Neuronal stem cell (in vitro differentiated cells): ENCODE results near the gene MRGPRG.

Source experiments
- DNase-seq: peaks from one replicate; pipeline ENCODE4 v3.0.0-alpha.2; 2013; ENCODE audit warnings: low spot score
- H2AFZ ChIP-seq: one replicate; pipeline ENCODE4 v1.6.1; 2013; ENCODE audit warnings: mild to moderate bottlenecking, low read length, inconsistent platforms
- H2AK5ac ChIP-seq: 2 replicates; pipeline ENCODE4 v1.6.1; 2013; ENCODE audit warnings: low read depth, mild to moderate bottlenecking, inconsistent platforms, low read length, moderate library complexity, mixed read lengths
- H2BK120ac ChIP-seq: 2 replicates; pipeline ENCODE4 v1.6.1; 2013; ENCODE audit warnings: low read depth, mild to moderate bottlenecking, inconsistent platforms, low read length, moderate library complexity, mixed read lengths
- H2BK12ac ChIP-seq: one replicate; pipeline ENCODE4 v1.6.1; 2013; ENCODE audit warnings: low read length, inconsistent platforms
- H2BK15ac ChIP-seq: 2 replicates; pipeline ENCODE4 v1.6.1; 2013; ENCODE audit warnings: mild to moderate bottlenecking, low read length, inconsistent platforms, mixed read lengths
- H2BK5ac ChIP-seq: one replicate; pipeline ENCODE4 v1.6.1; 2013; ENCODE audit warnings: inconsistent platforms, mild to moderate bottlenecking, low read length, moderate library complexity
- H3K14ac ChIP-seq: one replicate; pipeline ENCODE4 v1.6.1; 2013; ENCODE audit warnings: low read length, inconsistent platforms
- H3K18ac ChIP-seq: 2 replicates; pipeline ENCODE4 v1.6.1; 2013; ENCODE audit warnings: low read length, inconsistent platforms
- H3K23ac ChIP-seq: 2 replicates; pipeline ENCODE4 v1.6.1; 2013; ENCODE audit warnings: low read depth, mild to moderate bottlenecking, mixed read lengths, low read length, inconsistent platforms; ENCODE audit not compliant: poor library complexity
- H3K27ac ChIP-seq: replicated peaks from 3 replicates; pipeline ENCODE4 v1.5.1; 2013; ENCODE audit warnings: low read length, inconsistent platforms
- H3K27me3 ChIP-seq, 3 experiments: 2 replicates each; pipeline ENCODE4 v1.6.1; 2013; ENCODE audit warnings: low read length in 3 of 3, mild to moderate bottlenecking in 2 of 3, inconsistent platforms in 1 of 3, low read depth in 1 of 3, mixed read lengths in 1 of 3, moderate library complexity in 1 of 3; ENCODE audit not compliant: control insufficient read depth in 3 of 3, insufficient read depth in 3 of 3
- H3K36me3 ChIP-seq, 2 donors: replicated peaks in 1 of 2; 2 replicates each; pipeline ENCODE4 v1.6.1; 2013; ENCODE audit warnings: low read length in 2 of 2; ENCODE audit not compliant: control insufficient read depth in 2 of 2, insufficient read depth in 2 of 2
- H3K4ac ChIP-seq: 2 replicates; pipeline ENCODE4 v1.6.1; 2013; ENCODE audit warnings: inconsistent platforms, mild to moderate bottlenecking, low read length, moderate library complexity
- H3K4me1 ChIP-seq, 2 donors: 1 replicate in 1 of 2; 2 replicates in 1 of 2; pipeline ENCODE4 v1.6.1; 2013; ENCODE audit warnings: low read length in 2 of 2, low read depth in 1 of 2; ENCODE audit not compliant: control insufficient read depth in 2 of 2, insufficient read depth in 1 of 2
- H3K4me2 ChIP-seq: one replicate; pipeline ENCODE4 v1.6.1; 2013; ENCODE audit warnings: mild to moderate bottlenecking, low read length, inconsistent platforms; ENCODE audit not compliant: insufficient read depth, poor library complexity, severe bottlenecking
- H3K4me3 ChIP-seq, 2 donors: 2 replicates each; pipeline ENCODE4 v1.5.1; 2013; ENCODE audit warnings: low read length in 2 of 2, mild to moderate bottlenecking in 2 of 2, inconsistent platforms in 1 of 2, moderate library complexity in 1 of 2
- H3K79me1 ChIP-seq: one replicate; pipeline ENCODE4 v1.6.1; 2013; ENCODE audit warnings: low read depth, mild to moderate bottlenecking, inconsistent platforms, low read length, moderate library complexity
- H3K9ac ChIP-seq: one replicate; pipeline ENCODE4 v1.6.1; 2013; ENCODE audit warnings: mild to moderate bottlenecking, low read depth, low read length, inconsistent platforms; ENCODE audit not compliant: poor library complexity
- H3K9me3 ChIP-seq, 2 donors: replicated peaks in 1 of 2; 2 replicates each; pipeline versions ENCODE3 to v1.6.1; 2013; ENCODE audit warnings: low read length in 2 of 2, mild to moderate bottlenecking in 2 of 2, inconsistent platforms in 1 of 2, low read depth in 1 of 2, mixed read lengths in 1 of 2, moderate library complexity in 1 of 2; ENCODE audit not compliant: control insufficient read depth in 2 of 2, insufficient read depth in 1 of 2
- H4K8ac ChIP-seq: one replicate; pipeline ENCODE4 v1.6.1; 2013; ENCODE audit warnings: low read depth, mild to moderate bottlenecking, inconsistent platforms, low read length, moderate library complexity
- H4K91ac ChIP-seq: one replicate; pipeline ENCODE4 v1.6.1; 2013; ENCODE audit warnings: low read length, low read depth, mild to moderate bottlenecking, inconsistent platforms; ENCODE audit not compliant: poor library complexity
- WGBS, 2 donors: extraction: QIAGEN DNeasy Blood & Tissue Kit; methylation state at CpG; one replicate each; pipeline ENCODE4 v1.1.7; 2013; ENCODE audit warnings: missing lambda C conversion rate in 2 of 2, mixed read lengths in 1 of 2; ENCODE audit not compliant: insufficient read length in 2 of 2, insufficient replicate concordance in 1 of 2; ENCODE audit errors: extremely low coverage in 2 of 2; 5-methylcytosine and 5-hydroxymethylcytosine counted together

Gene MRGPRG

DNA sequence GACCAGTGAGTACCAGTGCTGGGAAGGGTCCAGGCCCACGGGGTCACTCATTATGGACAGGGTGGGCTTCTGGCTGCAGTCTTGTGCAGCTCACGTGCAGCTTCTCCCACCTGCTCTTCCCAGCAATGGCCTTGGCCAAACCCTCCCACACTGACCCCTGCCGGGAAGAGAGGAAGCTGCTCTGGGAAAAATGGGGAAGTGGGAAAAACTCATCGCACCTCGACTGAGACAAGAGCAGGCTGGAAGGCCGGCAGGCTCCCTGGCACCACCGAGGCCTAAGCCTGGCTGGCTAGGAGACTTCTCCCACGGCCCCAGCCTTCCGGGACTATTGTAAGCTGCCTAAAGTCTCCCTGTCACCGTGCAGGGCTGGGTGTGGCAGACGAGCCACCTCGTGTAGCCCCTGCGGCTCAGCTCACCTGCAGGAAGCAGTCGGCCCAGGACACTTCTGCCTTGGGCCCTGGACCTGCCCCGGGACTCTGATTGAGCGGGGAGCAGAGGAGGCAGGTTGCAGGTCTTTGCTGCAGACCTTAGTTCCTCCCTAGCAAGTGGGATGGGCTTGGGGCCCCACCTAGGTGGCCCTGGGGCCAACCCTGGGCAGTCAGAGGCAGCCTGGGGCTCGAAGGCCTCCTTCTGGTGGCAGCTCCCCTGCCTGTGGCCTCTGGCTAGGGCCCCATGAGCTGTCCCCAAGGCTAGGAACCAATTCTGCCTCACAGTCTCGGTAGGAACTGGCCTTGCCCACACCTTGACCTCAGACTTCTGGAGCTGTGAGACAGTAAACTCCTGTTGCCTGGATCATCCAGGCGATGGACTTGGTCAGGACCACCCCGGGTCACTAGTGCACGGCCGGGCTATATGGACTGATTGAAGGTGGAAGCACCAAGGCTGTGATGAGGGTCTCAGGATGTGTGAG is 23.1 kb downstream of the MRGPRG start:
- no peak for DNase-seq
- Histone ChIP-seq H2AFZ (peak overlapping the region; percentile 1), H3K18ac (no peak overlapping the region), H3K4me3 (no peak overlapping the region), H3K27me3 (peaks cover 0 to 47% (median 0%) of the 10 kb centered on the region in 3 experiments), H2BK15ac (no peak overlapping the region), H4K91ac (no peak overlapping the region), H3K14ac (no peak overlapping the region), H3K23ac (peak overlapping the region; percentile 17), H2BK12ac (no peak overlapping the region), H3K79me1 (no peaks in the 10 kb centered on the region), H3K4ac (no peak overlapping the region), H3K36me3 (no peaks in the 10 kb centered on the region), H2BK5ac (no peak overlapping the region), H3K27ac (no peak overlapping the region), H3K4me2 (no peak overlapping the region), H2AK5ac (peak overlapping the region; percentile 54), H4K8ac (no peak overlapping the region), H3K4me1 (peaks cover 0 to 4% of the 10 kb centered on the region in 2 donors), H2BK120ac (no peak overlapping the region), H3K9me3 (peaks cover 0 to 4% of the 10 kb centered on the region in 2 donors), H3K9ac (peak overlapping the region; percentile 54)
- no CpG with 5 or more reads among the region's 22 CpGs for WGBS, 2 donors

DNA sequence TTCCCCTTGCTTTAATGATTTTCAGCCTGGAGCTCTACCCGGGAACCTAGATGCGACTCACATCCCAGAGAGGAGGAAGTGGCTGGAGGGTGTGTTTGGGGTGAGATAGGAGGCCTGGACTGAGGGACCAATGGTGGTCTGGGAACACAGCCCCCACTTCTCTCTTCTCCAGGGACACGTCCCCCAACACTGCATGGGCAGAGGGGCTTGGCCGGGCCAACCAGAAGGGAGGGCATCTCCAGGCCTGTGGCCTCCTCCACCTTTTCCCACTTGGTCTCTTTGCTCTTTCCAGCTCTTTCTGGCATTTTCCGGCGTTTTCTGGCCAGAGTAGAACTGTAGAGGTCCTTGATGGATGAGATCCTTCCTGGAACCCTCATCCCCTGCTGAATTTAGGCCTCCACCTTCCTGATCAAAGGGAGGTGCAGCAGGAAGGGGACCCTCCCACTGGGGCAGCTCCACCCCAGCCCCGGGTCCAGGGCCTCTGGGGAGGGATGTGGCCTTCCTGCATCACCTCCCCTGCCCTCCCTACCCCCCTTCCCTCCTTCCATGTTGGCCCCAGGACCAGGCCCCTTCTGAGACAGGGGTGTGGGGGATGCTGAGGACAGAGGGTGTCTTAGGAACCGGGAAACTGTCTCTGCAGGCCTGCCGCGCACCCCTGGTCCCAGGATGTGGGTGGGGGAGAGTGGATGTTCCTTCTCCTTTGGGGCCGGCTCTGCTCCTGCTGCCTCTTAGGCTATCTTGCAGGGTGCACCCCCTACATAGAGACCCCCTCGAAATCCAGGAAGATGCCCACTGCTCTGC is 24.4 kb downstream of the MRGPRG start:
- Histone ChIP-seq H3K9me3 (peaks cover 0 to 4% of the 10 kb centered on the region in 2 donors), H2AFZ (peak overlapping the region; percentile 1), H2AK5ac (peak overlapping the region; percentile 77), H2BK12ac (no peak overlapping the region), H3K36me3 (no peaks in the 10 kb centered on the region), H3K79me1 (no peaks in the 10 kb centered on the region), H3K14ac (no peak overlapping the region), H3K9ac (peak overlapping the region; percentile 50), H3K27ac (no peak overlapping the region), H3K27me3 (peaks cover 0 to 42% (median 0%) of the 10 kb centered on the region in 3 experiments), H3K4ac (no peak overlapping the region), H3K4me1 (peaks cover 6 to 9% of the 10 kb centered on the region in 2 donors), H3K4me3 (no peak overlapping the region), H3K4me2 (no peak overlapping the region), H4K8ac (no peak overlapping the region), H2BK15ac (peak overlapping the region; percentile 69), H3K23ac (no peak overlapping the region), H4K91ac (no peak overlapping the region), H2BK120ac (no peak overlapping the region), H2BK5ac (no peak overlapping the region), H3K18ac (peak overlapping the region; percentile 82)
- no CpG with 5 or more reads among the region's 12 CpGs for WGBS, 2 donors
- DNase-seq, result no peak

DNA sequence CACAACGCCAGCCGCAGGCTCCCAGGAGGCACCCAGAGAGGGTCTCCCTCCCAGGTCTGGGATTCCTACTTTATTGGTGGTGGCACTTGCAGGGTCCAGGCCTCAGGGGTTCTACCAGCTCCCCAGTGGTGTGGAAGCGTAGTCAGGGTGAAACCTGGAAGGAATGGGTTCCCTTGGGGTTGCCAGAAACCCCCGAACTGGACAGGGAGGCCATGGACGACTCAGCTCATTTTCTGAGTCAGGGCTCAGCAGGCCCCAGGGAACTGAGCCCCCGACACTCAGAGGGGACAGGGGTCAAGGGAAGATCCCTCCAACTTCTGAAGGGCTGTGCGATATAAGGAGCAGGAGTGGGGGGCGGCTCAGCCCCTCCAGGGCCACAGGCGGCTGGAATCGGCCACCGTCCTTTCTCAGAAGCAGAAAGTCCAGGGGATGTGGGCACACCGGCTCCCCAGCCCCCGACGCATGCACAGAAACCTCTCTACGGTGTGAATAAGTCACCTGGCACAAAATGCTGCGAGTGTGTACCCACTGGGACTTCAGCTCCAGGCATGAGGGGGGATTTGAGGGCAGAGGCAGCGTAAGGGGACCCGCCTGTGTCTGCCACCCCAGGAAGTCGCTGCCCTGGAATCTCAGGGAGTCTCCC is 25.1 kb downstream of the MRGPRG start:
- H2BK15ac ChIP-seq, result peak overlapping the region; percentile 77
- no peak for DNase-seq

More for the DNA sequence above, 25.1 kb downstream of the MRGPRG start:
- no CpG with 5 or more reads among the region's 19 CpGs for WGBS, 2 donors
- Histone ChIP-seq H3K14ac (no peak overlapping the region), H4K8ac (no peak overlapping the region), H2BK120ac (no peak overlapping the region), H2BK12ac (no peak overlapping the region), H3K79me1 (no peaks in the 10 kb centered on the region), H2AFZ (peak overlapping the region; percentile 1), H4K91ac (no peak overlapping the region), H3K4me2 (no peak overlapping the region), H3K18ac (peak overlapping the region; percentile 82), H3K9ac (no peak overlapping the region), H3K9me3 (peaks cover 0 to 4% of the 10 kb centered on the region in 2 donors), H3K27ac (no peak overlapping the region), H2BK5ac (no peak overlapping the region), H3K4me1 (peaks cover 6 to 15% of the 10 kb centered on the region in 2 donors), H3K23ac (no peak overlapping the region), H3K4ac (no peak overlapping the region), H3K36me3 (no peaks in the 10 kb centered on the region), H3K27me3 (peaks cover 0 to 37% (median 0%) of the 10 kb centered on the region in 3 experiments), H3K4me3 (no peak overlapping the region), H2AK5ac (no peak overlapping the region)
